GM18517 (cell line): ENCODE measurements around the gene ARL8A.
"Not testable (repeated sequence)": the region's sequence is repeated elsewhere in the genome, so short reads cannot be mapped to it uniquely, and the experiment has no call there.

ENCODE experiments used
- ATAC-seq: cut with Tn5 transposase; IDR thresholded peaks from one replicate; pipeline ENCODE4 v1.9.1; 2021; ENCODE audit warnings: mild to moderate bottlenecking, moderate library complexity; ENCODE audit not compliant: unreplicated experiment

The ARL8A gene

GRCh38 chr1:202176949-202177927, 32.7 kb upstream of the ARL8A start:
- no peak for ATAC-seq

- ATAC-seq = no peak
These were observed 29.5 kb upstream of the ARL8A start for GRCh38 chr1:202173993-202174392.

GRCh38 chr1:202172015-202172355, 27.4 kb upstream of the ARL8A start:
- ATAC-seq = no peak

GRCh38 chr1:202171292-202172014, 26.9 kb upstream of the ARL8A start:
- ATAC-seq = no peak

GRCh38 chr1:202170726-202171125, 26.2 kb upstream of the ARL8A start:
- ATAC-seq = no peak

- no peak for ATAC-seq
These were observed 24.3 kb upstream of the ARL8A start for GRCh38 chr1:202168861-202169260.

- ATAC-seq = no peak
These were observed 23.3 kb upstream of the ARL8A start for GRCh38 chr1:202167708-202168415.

GRCh38 chr1:202167054-202167453, 22.5 kb upstream of the ARL8A start:
- not testable (repeated sequence) for ATAC-seq

- no peak for ATAC-seq
These were observed 21.7 kb upstream of the ARL8A start for GRCh38 chr1:202165942-202166843.

- ATAC-seq = no peak
These were observed 20.9 kb upstream of the ARL8A start for GRCh38 chr1:202165267-202165941.

- peak; percentile 50 for ATAC-seq
These were observed 19.9 kb upstream of the ARL8A start for GRCh38 chr1:202164271-202165037.

- no peak for ATAC-seq
These were observed 19.0 kb upstream of the ARL8A start for GRCh38 chr1:202163281-202164270.

- no peak for ATAC-seq
These were observed 18.1 kb upstream of the ARL8A start for GRCh38 chr1:202162418-202163280.

GRCh38 chr1:202162047-202162417, 17.5 kb upstream of the ARL8A start:
- ATAC-seq = no peak

- ATAC-seq = no peak
These were observed 16.9 kb upstream of the ARL8A start for GRCh38 chr1:202161151-202162046.

GRCh38 chr1:202160377-202160940, 15.9 kb upstream of the ARL8A start, which contains the start of gene PTPN7:
Gene PTPN7 (minus strand): TSS chr1:202160602. CDS start chr1:202159402, 1,200 bp downstream.
- peak; percentile 50 for ATAC-seq
